Ishikawa (cell line): ENCODE measurements around the gene ACOXL.

Source experiments
- CEBPB ChIP-seq: IDR thresholded peaks from 2 replicates; pipeline ENCODE4 v1.6.1; 2012
- CREB1 ChIP-seq: IDR thresholded peaks from 2 replicates; pipeline ENCODE4 v1.6.1; 2012; ENCODE audit warnings: low read depth
- EGR1 ChIP-seq: IDR thresholded peaks from 2 replicates; pipeline ENCODE4 v1.6.1; 2012
- EP300 ChIP-seq: IDR thresholded peaks from 2 replicates; pipeline ENCODE4 v1.6.1; 2012; ENCODE audit warnings: borderline replicate concordance
- FOXM1 ChIP-seq: IDR thresholded peaks from 2 replicates; pipeline ENCODE4 v1.6.1; 2012; ENCODE audit warnings: low read depth, borderline replicate concordance
- MAX ChIP-seq: IDR thresholded peaks from 2 replicates; pipeline ENCODE4 v1.6.1; 2012
- NFIC ChIP-seq: IDR thresholded peaks from 2 replicates; pipeline ENCODE4 v1.6.1; 2012
- RAD21 ChIP-seq: IDR thresholded peaks from 2 replicates; pipeline ENCODE4 v1.6.1; 2012; ENCODE audit warnings: low read depth
- REST ChIP-seq: IDR thresholded peaks from 2 replicates; pipeline ENCODE4 v1.6.1; 2012; ENCODE audit warnings: low read depth, mild to moderate bottlenecking
- TAF1 ChIP-seq: IDR thresholded peaks from 2 replicates; pipeline ENCODE4 v1.6.1; 2012; ENCODE audit warnings: low read depth, mild to moderate bottlenecking
- TCF12 ChIP-seq: IDR thresholded peaks from 2 replicates; pipeline ENCODE4 v1.6.1; 2012; ENCODE audit warnings: low read depth
- TEAD4 ChIP-seq: IDR thresholded peaks from 2 replicates; pipeline ENCODE4 v1.6.1; 2012
- USF1 ChIP-seq: IDR thresholded peaks from 2 replicates; pipeline ENCODE4 v1.6.1; 2012
- YY1 ChIP-seq: IDR thresholded peaks from 2 replicates; pipeline ENCODE4 v1.6.1; 2012; ENCODE audit warnings: low read depth
- ZBTB7A ChIP-seq: IDR thresholded peaks from 2 replicates; pipeline ENCODE4 v1.6.1; 2012; ENCODE audit warnings: low read depth

ACOXL gene

GRCh38 chr2:111155610-111156009 is 423.2 kb downstream of the ACOXL start:
- TF ChIP-seq MAX = no peak
- no peak for TF ChIP-seq TEAD4
- TF ChIP-seq NFIC = no peak
- TF ChIP-seq TCF12 = no peak
- TF ChIP-seq RAD21 = no peak
- TF ChIP-seq EP300 = no peak

GRCh38 chr2:111156529-111156928 is 424.2 kb downstream of the ACOXL start:
- TF ChIP-seq FOXM1 (no peak), MAX (no peak), TEAD4 (no peak), TCF12 (no peak), YY1 (no peak), TAF1 (no peak), NFIC (no peak), ZBTB7A (no peak), EGR1 (no peak), CREB1 (no peak), REST (no peak), RAD21 (no peak), EP300 (no peak), CEBPB (no peak), USF1 (no peak)

GRCh38 chr2:111157071-111157661 is 424.8 kb downstream of the ACOXL start:
- no peak for TF ChIP-seq TAF1
- TF ChIP-seq ZBTB7A = no peak
- no peak for TF ChIP-seq MAX
- TF ChIP-seq CREB1 = no peak
- no peak for TF ChIP-seq EP300
- no peak for TF ChIP-seq NFIC
- no peak for TF ChIP-seq RAD21
- TF ChIP-seq TEAD4 = no peak
- no peak for TF ChIP-seq FOXM1
- TF ChIP-seq TCF12 = no peak
- no peak for TF ChIP-seq REST
- no peak for TF ChIP-seq USF1
- TF ChIP-seq CEBPB = no peak
- TF ChIP-seq YY1 = no peak

GRCh38 chr2:111157798-111158197 is 425.4 kb downstream of the ACOXL start:
- TF ChIP-seq EGR1 (no peak), USF1 (no peak), NFIC (no peak), FOXM1 (no peak), RAD21 (no peak), CREB1 (no peak), REST (no peak), ZBTB7A (no peak), TEAD4 (no peak)
